MCF 10A (cell line): ENCODE results near the gene URB1. TPM values are rescaled to one million over a fixed set of nuclear protein-coding genes. Genes with fewer than 3 reads are reported as not detected.
"Not testable (repeated sequence)": the region's sequence is repeated elsewhere in the genome, so short reads cannot be mapped to it uniquely, and the experiment has no call there.

ENCODE experiments used
- BruUV-seq: library from RNA; stranded (reverse); fragments of 400-500 nt; replicated peaks from 2 replicates; lab custom pipeline; 2021; lab: Mats Ljungman, UMichigan
- CTCF ChIA-PET: fragments of 300-600 bp; sonication (Branson Sonifier 250); formaldehyde crosslinking; extraction: SDS; loops from one replicate; lab custom pipeline; 2021; ENCODE audit warnings: antibody characterized with exemption, inconsistent platforms; lab: Yijun Ruan, JAX
- POLR2A ChIA-PET: fragments of 300-600, 350-650 bp; sonication (Branson Sonifier 250); formaldehyde crosslinking; extraction: SDS; loops from one replicate; lab custom pipeline; 2020; ENCODE audit warnings: antibody characterized with exemption, inconsistent platforms; lab: Yijun Ruan, JAX
- DNase-seq: peaks from one replicate; pipeline ENCODE4 v3.0.0-alpha.2; 2018; ENCODE audit not compliant: unreplicated experiment
- H3K27ac Mint-ChIP-seq: one replicate; pipeline ENCODE4 v1.8.0; 2022; ENCODE audit warnings: mild to moderate bottlenecking, low read depth, mixed read lengths; ENCODE audit not compliant: unreplicated experiment
- H3K27me3 Mint-ChIP-seq: one replicate; pipeline ENCODE4 v1.8.0; 2022; ENCODE audit warnings: mixed read lengths; ENCODE audit not compliant: insufficient read depth, unreplicated experiment
- H3K36me3 Mint-ChIP-seq: one replicate; pipeline ENCODE4 v1.8.0; 2022; ENCODE audit warnings: mild to moderate bottlenecking, moderate library complexity, mixed read lengths; ENCODE audit not compliant: insufficient read depth, unreplicated experiment
- H3K4me1 Mint-ChIP-seq: one replicate; pipeline ENCODE4 v1.8.0; 2022; ENCODE audit warnings: mixed read lengths; ENCODE audit not compliant: insufficient read depth, unreplicated experiment
- H3K4me3 Mint-ChIP-seq: one replicate; pipeline ENCODE4 v1.8.0; 2022; ENCODE audit warnings: mild to moderate bottlenecking, moderate library complexity, mixed read lengths; ENCODE audit not compliant: unreplicated experiment
- H3K9me3 Mint-ChIP-seq: one replicate; pipeline ENCODE4 v1.8.0; 2022; ENCODE audit warnings: mixed read lengths; ENCODE audit not compliant: unreplicated experiment
- CTCF ChIP-seq: fragments of 200-600 bp; IDR thresholded peaks from one replicate; pipeline ENCODE4 v1.8.0; 2022; ENCODE audit warnings: antibody characterized with exemption, mild to moderate bottlenecking; ENCODE audit not compliant: unreplicated experiment
- intact Hi-C: fragments of 100-400 bp; cut with micrococcal nuclease; formaldehyde crosslinking; loops from 2 replicates; pipeline ENCODE4 v1.14.1; 2022
- total RNA-seq: library from RNA; stranded (reverse); gene quantifications from 2 replicates; pipeline ENCODE4 v1.2.3, GENCODE V29; 2022

Gene URB1
- total RNA-seq, 1 experiment from 2014 or later = 43.5 TPM

- CTCF ChIA-PET = interaction anchor here (0.6 to 2.4 kb wide), 8 partner anchors 8 to 608 kb away, joined by 3 to 10 read pairs (median 4); no protein-coding TSS in a partner anchor
- DNase-seq = peak; percentile 95
- no TSS peak for BruUV-seq
- Mint-ChIP-seq H3K27ac (peak overlapping the region; percentile 95), H3K4me1 (peaks cover 39% of the 10 kb centered on the region), H3K36me3 (peaks cover 86% of the 10 kb centered on the region), H3K9me3 (no peaks in the 10 kb centered on the region), H3K27me3 (no peaks in the 10 kb centered on the region), H3K4me3 (peak overlapping the region; percentile 31)
- POLR2A ChIA-PET = interaction anchor here (0.6 to 3.0 kb wide), 20 partner anchors 9 to 1604 kb away, joined by 3 to 41 read pairs (median 4); partner anchors contain the start of genes CFAP298, EVA1C, IL10RB and URB1
- no peak for TF ChIP-seq CTCF
- intact Hi-C loops = no loop called here
These were observed 20.9 kb downstream of the URB1 start for GRCh38 chr21:32371913-32372314.

GRCh38 chr21:32370998-32371766 is 21.6 kb downstream of the URB1 start:
- H3K4me1 Mint-ChIP-seq = peaks cover 39% of the 10 kb centered on the region
- DNase-seq = no peak
- peak overlapping the region; percentile 95 for H3K27ac Mint-ChIP-seq
- no peaks in the 10 kb centered on the region for H3K27me3 Mint-ChIP-seq
- CTCF ChIA-PET = interaction anchor here (0.6 to 2.7 kb wide), 6 partner anchors 8 to 234 kb away, joined by 3 to 14 read pairs (median 4); no protein-coding TSS in a partner anchor
- H3K36me3 Mint-ChIP-seq = peaks cover 86% of the 10 kb centered on the region
- H3K9me3 Mint-ChIP-seq = no peaks in the 10 kb centered on the region
- intact Hi-C loops = no loop called here
- POLR2A ChIA-PET = interaction anchor here (1.0 to 3.0 kb wide), 10 partner anchors 11 to 895 kb away, joined by 3 to 41 read pairs (median 4); partner anchors contain the start of genes CFAP298, EVA1C, IL10RB and URB1
- peak overlapping the region; percentile 31 for H3K4me3 Mint-ChIP-seq
- TF ChIP-seq CTCF = no peak
- TSS peak; percentile 19 for BruUV-seq

- H3K4me3 Mint-ChIP-seq, H3K27me3 Mint-ChIP-seq, intact Hi-C loops, H3K9me3 Mint-ChIP-seq, BruUV-seq, DNase-seq: not testable (repeated sequence)
- ChIA-PET CTCF (interaction anchor here (0.6 to 2.7 kb wide), 4 partner anchors 9 to 232 kb away, joined by 3 to 14 read pairs (median 3); no protein-coding TSS in a partner anchor), POLR2A (interaction anchor here (0.6 to 4.0 kb wide), 2 partner anchors 10 to 28 kb away, joined by 3 to 16 read pairs; no protein-coding TSS in a partner anchor)
- peak overlapping the region; percentile 63 for H3K27ac Mint-ChIP-seq
- H3K36me3 Mint-ChIP-seq = peaks cover 91% of the 10 kb centered on the region
- peaks cover 33% of the 10 kb centered on the region for H3K4me1 Mint-ChIP-seq
These were observed 23.9 kb downstream of the URB1 start for GRCh38 chr21:32368961-32369360.

GRCh38 chr21:32368386-32368785 is 24.4 kb downstream of the URB1 start:
- intact Hi-C loops = no loop called here
- H3K27me3 Mint-ChIP-seq = no peaks in the 10 kb centered on the region
- H3K4me3 Mint-ChIP-seq = no peak overlapping the region
- H3K4me1 Mint-ChIP-seq = peaks cover 32% of the 10 kb centered on the region
- H3K36me3 Mint-ChIP-seq = peaks cover 97% of the 10 kb centered on the region
- H3K9me3 Mint-ChIP-seq = no peaks in the 10 kb centered on the region
- DNase-seq = no peak
- no peak for TF ChIP-seq CTCF
- no TSS peak for BruUV-seq
- ChIA-PET POLR2A (interaction anchor here (0.6 to 4.0 kb wide), 6 partner anchors 9 to 166 kb away, joined by 3 to 16 read pairs (median 3); no protein-coding TSS in a partner anchor), CTCF (interaction anchor here (0.6 to 2.7 kb wide), 5 partner anchors 8 to 233 kb away, joined by 3 to 14 read pairs (median 3); no protein-coding TSS in a partner anchor)
- H3K27ac Mint-ChIP-seq = peak overlapping the region; percentile 63
